Prostate gland (tissue), 2 donors: ENCODE data around the gene RPL7A. TPM values are rescaled to one million over a fixed set of nuclear protein-coding genes. Genes with fewer than 3 reads are reported as not detected.

Experiments
- DNase-seq: peaks from one replicate; pipeline ENCODE4 v3.0.0-alpha.2; 2019; ENCODE audit warnings: low spot score
- H3K27ac ChIP-seq, 2 donors: fragments of 200-600 bp; sonication (generic); 2 replicates each; pipeline ENCODE4 v1.5.1; 2017 to 2019
- H3K27me3 ChIP-seq: fragments of 200-600 bp; sonication (generic); replicated peaks from 2 replicates; pipeline ENCODE4 v1.5.1; 2019; ENCODE audit not compliant: insufficient read depth
- H3K36me3 ChIP-seq, 2 donors: fragments of 200-600 bp; sonication (generic); 1 replicate in 1 of 2; 2 replicates in 1 of 2; pipeline versions ENCODE4 v1.5.1 to v1.8.1; 2017 to 2019
- H3K4me1 ChIP-seq: fragments of 200-600 bp; sonication (generic); replicated peaks from 2 replicates; pipeline ENCODE4 v1.5.1; 2019
- H3K4me3 ChIP-seq, 2 donors: fragments of 200-600 bp; sonication (generic); 2 replicates each; pipeline ENCODE4 v1.5.1; 2017 to 2019
- H3K9me3 ChIP-seq: fragments of 200-600 bp; sonication (generic); 2 replicates; pipeline ENCODE4 v1.5.1; 2017
- POLR2A ChIP-seq: fragments of 450-650 bp; IDR thresholded peaks from one replicate; pipeline ENCODE4 v1.6.1; 2016; ENCODE audit warnings: antibody characterized with exemption, mild to moderate bottlenecking
- POLR2AphosphoS5 ChIP-seq: sonication (generic); formaldehyde crosslinking; IDR thresholded peaks from one replicate; pipeline ENCODE4 v1.6.1; 2017; ENCODE audit warnings: antibody characterized with exemption
- WGBS: methylation state at CpG from one replicate; pipeline ENCODE4 v1.1.5; 2018; 5-methylcytosine and 5-hydroxymethylcytosine counted together
- intact Hi-C: fragments of 100-400 bp; cut with DNase I; formaldehyde crosslinking; loops from one replicate; pipeline ENCODE4 v1.14.2; 2022
- total RNA-seq, 2 donors: library from RNA; depleted of rRNA; stranded (reverse); fragments of >200 nt; gene quantifications; one replicate each; pipeline ENCODE4 v1.1.0, GENCODE V29; 2016
- TF ChIP-seq, protein P1 (sequence below), 4 experiments: fragments of 200-600 bp in 2 of 4; fragments of 450-650 bp in 2 of 4; sonication (generic) in 2 of 4; IDR thresholded peaks; 1 replicate in 3 of 4; 2 replicates in 1 of 4; pipeline ENCODE4 v1.5.1; 2016 to 2019; ENCODE audit warnings: antibody characterized with exemption in 4 of 4, mild to moderate bottlenecking in 2 of 4, moderate library complexity in 2 of 4

The RPL7A gene
- total RNA-seq, 2 donors from 2014 or later = 1,667 to 2,501 TPM

DNA sequence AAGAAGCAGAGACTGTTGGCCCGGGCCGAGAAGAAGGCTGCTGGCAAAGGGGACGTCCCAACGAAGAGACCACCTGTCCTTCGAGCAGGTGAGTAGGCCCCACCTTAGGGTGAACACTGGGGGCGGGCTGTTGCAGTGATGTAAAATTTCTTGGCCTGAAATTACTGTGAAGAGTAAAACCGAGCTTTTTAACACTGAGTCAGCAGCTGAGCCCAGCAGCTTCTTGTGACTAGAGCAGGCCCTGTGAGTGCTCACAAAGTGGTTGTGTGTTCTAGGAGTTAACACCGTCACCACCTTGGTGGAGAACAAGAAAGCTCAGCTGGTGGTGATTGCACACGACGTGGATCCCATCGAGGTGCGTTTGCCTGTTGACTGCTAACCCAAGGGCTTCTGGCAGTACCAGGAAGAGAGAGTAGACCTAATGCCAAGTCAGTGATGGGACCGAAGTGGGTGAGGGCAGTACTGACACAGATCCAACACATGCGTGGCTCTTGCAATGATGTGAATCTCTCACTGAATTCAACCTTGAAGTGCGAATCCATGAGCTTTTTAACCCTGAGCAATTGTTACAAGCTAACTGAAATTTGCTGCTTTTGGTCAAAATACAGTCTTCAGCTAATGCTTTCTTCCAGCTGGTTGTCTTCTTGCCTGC, 2.1 kb downstream of the RPL7A start:
- no peak for DNase-seq
- no peak overlapping the region for H3K4me3 ChIP-seq
- peaks cover 15 to 16% of the 10 kb centered on the region in 2 donors for H3K36me3 ChIP-seq
- intact Hi-C loops = no loop called here
- peak overlapping the region in 1 of 2 donors; percentile 88 for H3K27ac ChIP-seq
- H3K9me3 ChIP-seq = no peaks in the 10 kb centered on the region
- H3K27me3 ChIP-seq = no peaks in the 10 kb centered on the region
- peaks cover 20% of the 10 kb centered on the region for H3K4me1 ChIP-seq
- TF ChIP-seq POLR2AphosphoS5 (no peak), POLR2A (no peak)
- 78% methylated on average over 15 of the region's 15 CpGs for WGBS

DNA sequence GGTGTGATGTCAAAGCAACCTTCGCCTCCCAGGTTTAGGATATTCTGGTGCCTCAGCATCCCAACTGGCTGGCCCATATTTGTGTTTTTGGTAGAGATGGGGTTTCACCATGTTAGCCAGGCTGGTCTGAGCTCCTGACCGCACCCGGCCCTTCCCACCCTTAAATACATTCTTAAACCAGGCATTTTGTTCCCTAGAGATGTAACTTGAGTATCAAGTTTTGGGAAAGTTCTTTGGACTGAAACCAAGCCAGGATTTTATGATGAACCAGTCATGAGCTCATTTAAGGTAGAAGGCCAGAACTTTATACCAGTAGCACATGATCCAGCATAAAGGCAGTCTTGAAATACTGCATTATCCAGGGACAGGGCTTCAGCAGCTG, 3.5 kb downstream of the RPL7A start:
- no peaks in the 10 kb centered on the region for H3K9me3 ChIP-seq
- TF ChIP-seq POLR2AphosphoS5 (no peak), POLR2A (no peak)
- TF ChIP-seq, protein P1, sequence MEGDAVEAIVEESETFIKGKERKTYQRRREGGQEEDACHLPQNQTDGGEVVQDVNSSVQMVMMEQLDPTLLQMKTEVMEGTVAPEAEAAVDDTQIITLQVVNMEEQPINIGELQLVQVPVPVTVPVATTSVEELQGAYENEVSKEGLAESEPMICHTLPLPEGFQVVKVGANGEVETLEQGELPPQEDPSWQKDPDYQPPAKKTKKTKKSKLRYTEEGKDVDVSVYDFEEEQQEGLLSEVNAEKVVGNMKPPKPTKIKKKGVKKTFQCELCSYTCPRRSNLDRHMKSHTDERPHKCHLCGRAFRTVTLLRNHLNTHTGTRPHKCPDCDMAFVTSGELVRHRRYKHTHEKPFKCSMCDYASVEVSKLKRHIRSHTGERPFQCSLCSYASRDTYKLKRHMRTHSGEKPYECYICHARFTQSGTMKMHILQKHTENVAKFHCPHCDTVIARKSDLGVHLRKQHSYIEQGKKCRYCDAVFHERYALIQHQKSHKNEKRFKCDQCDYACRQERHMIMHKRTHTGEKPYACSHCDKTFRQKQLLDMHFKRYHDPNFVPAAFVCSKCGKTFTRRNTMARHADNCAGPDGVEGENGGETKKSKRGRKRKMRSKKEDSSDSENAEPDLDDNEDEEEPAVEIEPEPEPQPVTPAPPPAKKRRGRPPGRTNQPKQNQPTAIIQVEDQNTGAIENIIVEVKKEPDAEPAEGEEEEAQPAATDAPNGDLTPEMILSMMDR (IDR thresholded peaks at IDR 0.05) = no peak
- DNase-seq = no peak
- no peak overlapping the region for H3K4me3 ChIP-seq
- H3K27me3 ChIP-seq = no peaks in the 10 kb centered on the region
- H3K4me1 ChIP-seq = peaks cover 23% of the 10 kb centered on the region
- intact Hi-C loops = no loop called here
- peaks cover 15 to 16% of the 10 kb centered on the region in 2 donors for H3K36me3 ChIP-seq
- no peak overlapping the region for H3K27ac ChIP-seq
- 89% methylated on average over 3 of the region's 3 CpGs for WGBS

DNA sequence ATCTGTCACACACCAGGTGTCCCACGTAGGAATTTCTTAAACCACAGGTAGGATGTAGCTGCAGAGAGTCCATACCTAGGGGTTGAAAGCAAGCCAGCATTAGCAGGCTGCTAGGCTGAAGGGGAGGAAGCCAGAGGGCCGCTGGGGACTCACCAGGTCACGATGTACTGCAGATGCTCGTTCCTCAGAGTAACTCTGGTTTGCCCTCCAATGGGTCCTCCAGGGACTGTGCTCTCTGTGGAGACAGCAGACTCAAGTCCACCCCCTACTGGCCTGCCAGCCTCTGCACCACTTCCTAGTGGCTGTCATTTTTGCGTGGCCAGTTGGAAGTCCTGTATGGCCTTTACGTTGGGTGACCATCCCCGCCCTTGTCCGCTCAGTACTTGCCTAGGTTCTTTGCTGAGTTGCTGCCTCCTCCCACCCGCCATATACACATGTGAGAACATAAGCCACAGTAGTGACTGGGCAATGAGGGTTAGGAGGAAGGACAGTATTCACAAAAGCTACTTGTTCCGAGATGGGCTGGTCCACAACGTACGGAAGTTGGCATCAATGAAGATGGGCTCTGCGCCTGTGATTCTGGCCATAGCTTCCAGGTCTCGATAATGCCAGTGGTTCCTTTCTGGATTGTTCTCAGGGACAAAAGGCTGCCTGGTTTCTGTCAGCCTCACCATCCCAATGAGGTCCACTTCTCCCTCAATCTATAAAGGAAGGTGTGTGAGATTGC, 4.1 kb downstream of the RPL7A start:
- Histone ChIP-seq H3K4me3 (no peak overlapping the region), H3K27me3 (no peaks in the 10 kb centered on the region), H3K4me1 (peaks cover 22% of the 10 kb centered on the region), H3K9me3 (no peaks in the 10 kb centered on the region), H3K36me3 (peaks cover 15 to 16% of the 10 kb centered on the region in 2 donors), H3K27ac (no peak overlapping the region)
- intact Hi-C loops = no loop called here
- no peak for DNase-seq
- TF ChIP-seq, protein P1 (IDR thresholded peaks at IDR 0.05) = peak in 1 of 4 experiments; percentile 44
- TF ChIP-seq POLR2AphosphoS5 (no peak), POLR2A (no peak)
- 71% methylated on average over 14 of the region's 14 CpGs for WGBS

DNA sequence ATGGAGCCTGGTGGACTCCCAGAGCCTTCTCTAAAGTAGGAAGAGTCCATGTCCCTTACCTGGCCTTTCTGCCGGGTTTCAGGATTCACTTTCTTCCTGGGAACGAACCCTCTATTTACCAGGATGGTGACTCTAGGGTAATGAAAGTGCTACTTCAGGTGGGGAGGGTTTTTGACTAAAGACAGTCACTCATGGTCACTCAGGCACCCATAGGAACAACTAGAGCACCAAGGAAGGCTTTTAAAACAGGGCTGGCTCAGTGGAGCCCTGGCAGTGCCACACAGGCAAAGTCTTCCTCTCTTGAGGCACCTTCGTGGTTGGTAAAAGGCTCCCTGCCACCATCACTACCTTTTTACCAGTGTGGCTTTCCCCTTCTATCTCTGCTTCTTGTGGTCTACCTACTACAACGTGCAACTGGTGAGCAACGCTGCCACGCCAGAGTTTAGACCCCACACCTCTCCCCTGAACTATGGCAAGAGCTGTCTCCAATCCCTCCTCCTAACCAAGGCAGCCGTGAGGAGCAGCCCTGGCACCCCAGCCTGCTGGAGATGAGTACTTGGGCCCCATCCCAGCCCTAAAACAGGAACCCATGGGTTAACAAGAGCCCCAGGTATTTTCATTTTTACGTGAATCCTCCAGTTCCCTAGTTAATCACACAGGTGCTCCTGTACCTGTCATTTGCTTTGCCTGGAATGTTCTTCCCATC, 4.8 kb downstream of the RPL7A start:
- no peak for DNase-seq
- TF ChIP-seq, protein P1 (IDR thresholded peaks at IDR 0.05) = no peak
- TF ChIP-seq POLR2AphosphoS5 (no peak), POLR2A (no peak)
- peaks cover 15 to 16% of the 10 kb centered on the region in 2 donors for H3K36me3 ChIP-seq
- H3K27me3 ChIP-seq = no peaks in the 10 kb centered on the region
- WGBS = 70% methylated on average over 8 of the region's 8 CpGs
- intact Hi-C loops = no loop called here
- H3K27ac ChIP-seq = no peak overlapping the region
- H3K4me3 ChIP-seq = no peak overlapping the region
- H3K9me3 ChIP-seq = no peaks in the 10 kb centered on the region
- H3K4me1 ChIP-seq = peaks cover 28% of the 10 kb centered on the region

DNA sequence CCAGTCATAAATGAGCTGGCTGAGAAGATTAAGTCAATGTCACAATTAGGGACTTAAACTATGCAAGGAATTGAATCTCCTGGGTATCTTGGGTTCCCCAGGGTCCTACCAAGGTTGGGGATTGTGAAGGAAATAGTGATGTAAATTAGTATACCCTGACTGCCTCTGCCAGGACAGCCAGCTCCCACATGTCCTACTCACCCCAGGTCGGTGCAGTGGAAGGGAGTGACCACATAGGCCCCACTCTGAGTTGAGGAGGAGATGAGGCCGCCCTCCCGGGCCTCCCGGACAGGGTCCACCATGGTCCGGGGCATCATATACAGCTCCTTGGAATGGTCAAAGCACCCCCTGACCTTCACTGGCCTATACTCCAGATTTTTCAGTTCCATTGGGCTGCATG, 5.5 kb downstream of the RPL7A start:
- 82% methylated on average over 5 of the region's 5 CpGs for WGBS
- H3K4me3 ChIP-seq = no peak overlapping the region
- intact Hi-C loops = no loop called here
- H3K4me1 ChIP-seq = peaks cover 29% of the 10 kb centered on the region
- TF ChIP-seq POLR2A = no peak
- no peaks in the 10 kb centered on the region for H3K27me3 ChIP-seq
- DNase-seq = no peak
- no peaks in the 10 kb centered on the region for H3K9me3 ChIP-seq
- peaks cover 15 to 16% of the 10 kb centered on the region in 2 donors for H3K36me3 ChIP-seq
- no peak overlapping the region for H3K27ac ChIP-seq
